Measurements from ENCODE around the gene COX6B2. TPM values are rescaled to one million over a fixed set of nuclear protein-coding genes. Genes with fewer than 3 reads are reported as not detected.

The COX6B2 gene
- total and polyA plus RNA-seq, 2 of the 8 experiments (the other 6 are each of a cell fraction or from before 2014, with no cell fraction given), result 4.9 to 6.4 TPM

DNA sequence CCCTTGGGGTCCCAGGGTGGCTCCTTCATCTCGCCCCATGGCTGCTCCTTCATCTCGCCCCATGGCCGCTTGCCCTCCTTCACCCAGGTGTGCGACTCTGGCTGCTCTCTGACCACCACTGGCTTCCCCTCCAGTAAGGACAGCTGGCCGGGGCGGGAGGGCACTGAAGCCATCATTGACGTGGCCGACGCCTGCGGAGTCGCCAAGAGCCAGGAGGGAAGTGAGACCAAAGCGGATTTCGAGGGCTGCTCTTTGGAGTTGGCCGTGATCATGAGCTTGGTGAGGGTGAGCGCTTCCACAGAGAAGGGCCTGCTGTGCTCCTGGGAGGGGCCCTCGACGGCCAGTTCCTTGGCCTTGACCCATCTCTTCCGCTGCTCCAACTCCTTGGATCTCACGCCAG is 4.0 kb upstream of the COX6B2 start (continued):
- TF ChIP-seq, protein P1, sequence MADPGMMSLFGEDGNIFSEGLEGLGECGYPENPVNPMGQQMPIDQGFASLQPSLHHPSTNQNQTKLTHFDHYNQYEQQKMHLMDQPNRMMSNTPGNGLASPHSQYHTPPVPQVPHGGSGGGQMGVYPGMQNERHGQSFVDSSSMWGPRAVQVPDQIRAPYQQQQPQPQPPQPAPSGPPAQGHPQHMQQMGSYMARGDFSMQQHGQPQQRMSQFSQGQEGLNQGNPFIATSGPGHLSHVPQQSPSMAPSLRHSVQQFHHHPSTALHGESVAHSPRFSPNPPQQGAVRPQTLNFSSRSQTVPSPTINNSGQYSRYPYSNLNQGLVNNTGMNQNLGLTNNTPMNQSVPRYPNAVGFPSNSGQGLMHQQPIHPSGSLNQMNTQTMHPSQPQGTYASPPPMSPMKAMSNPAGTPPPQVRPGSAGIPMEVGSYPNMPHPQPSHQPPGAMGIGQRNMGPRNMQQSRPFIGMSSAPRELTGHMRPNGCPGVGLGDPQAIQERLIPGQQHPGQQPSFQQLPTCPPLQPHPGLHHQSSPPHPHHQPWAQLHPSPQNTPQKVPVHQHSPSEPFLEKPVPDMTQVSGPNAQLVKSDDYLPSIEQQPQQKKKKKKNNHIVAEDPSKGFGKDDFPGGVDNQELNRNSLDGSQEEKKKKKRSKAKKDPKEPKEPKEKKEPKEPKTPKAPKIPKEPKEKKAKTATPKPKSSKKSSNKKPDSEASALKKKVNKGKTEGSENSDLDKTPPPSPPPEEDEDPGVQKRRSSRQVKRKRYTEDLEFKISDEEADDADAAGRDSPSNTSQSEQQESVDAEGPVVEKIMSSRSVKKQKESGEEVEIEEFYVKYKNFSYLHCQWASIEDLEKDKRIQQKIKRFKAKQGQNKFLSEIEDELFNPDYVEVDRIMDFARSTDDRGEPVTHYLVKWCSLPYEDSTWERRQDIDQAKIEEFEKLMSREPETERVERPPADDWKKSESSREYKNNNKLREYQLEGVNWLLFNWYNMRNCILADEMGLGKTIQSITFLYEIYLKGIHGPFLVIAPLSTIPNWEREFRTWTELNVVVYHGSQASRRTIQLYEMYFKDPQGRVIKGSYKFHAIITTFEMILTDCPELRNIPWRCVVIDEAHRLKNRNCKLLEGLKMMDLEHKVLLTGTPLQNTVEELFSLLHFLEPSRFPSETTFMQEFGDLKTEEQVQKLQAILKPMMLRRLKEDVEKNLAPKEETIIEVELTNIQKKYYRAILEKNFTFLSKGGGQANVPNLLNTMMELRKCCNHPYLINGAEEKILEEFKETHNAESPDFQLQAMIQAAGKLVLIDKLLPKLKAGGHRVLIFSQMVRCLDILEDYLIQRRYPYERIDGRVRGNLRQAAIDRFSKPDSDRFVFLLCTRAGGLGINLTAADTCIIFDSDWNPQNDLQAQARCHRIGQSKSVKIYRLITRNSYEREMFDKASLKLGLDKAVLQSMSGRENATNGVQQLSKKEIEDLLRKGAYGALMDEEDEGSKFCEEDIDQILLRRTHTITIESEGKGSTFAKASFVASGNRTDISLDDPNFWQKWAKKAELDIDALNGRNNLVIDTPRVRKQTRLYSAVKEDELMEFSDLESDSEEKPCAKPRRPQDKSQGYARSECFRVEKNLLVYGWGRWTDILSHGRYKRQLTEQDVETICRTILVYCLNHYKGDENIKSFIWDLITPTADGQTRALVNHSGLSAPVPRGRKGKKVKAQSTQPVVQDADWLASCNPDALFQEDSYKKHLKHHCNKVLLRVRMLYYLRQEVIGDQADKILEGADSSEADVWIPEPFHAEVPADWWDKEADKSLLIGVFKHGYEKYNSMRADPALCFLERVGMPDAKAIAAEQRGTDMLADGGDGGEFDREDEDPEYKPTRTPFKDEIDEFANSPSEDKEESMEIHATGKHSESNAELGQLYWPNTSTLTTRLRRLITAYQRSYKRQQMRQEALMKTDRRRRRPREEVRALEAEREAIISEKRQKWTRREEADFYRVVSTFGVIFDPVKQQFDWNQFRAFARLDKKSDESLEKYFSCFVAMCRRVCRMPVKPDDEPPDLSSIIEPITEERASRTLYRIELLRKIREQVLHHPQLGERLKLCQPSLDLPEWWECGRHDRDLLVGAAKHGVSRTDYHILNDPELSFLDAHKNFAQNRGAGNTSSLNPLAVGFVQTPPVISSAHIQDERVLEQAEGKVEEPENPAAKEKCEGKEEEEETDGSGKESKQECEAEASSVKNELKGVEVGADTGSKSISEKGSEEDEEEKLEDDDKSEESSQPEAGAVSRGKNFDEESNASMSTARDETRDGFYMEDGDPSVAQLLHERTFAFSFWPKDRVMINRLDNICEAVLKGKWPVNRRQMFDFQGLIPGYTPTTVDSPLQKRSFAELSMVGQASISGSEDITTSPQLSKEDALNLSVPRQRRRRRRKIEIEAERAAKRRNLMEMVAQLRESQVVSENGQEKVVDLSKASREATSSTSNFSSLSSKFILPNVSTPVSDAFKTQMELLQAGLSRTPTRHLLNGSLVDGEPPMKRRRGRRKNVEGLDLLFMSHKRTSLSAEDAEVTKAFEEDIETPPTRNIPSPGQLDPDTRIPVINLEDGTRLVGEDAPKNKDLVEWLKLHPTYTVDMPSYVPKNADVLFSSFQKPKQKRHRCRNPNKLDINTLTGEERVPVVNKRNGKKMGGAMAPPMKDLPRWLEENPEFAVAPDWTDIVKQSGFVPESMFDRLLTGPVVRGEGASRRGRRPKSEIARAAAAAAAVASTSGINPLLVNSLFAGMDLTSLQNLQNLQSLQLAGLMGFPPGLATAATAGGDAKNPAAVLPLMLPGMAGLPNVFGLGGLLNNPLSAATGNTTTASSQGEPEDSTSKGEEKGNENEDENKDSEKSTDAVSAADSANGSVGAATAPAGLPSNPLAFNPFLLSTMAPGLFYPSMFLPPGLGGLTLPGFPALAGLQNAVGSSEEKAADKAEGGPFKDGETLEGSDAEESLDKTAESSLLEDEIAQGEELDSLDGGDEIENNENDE (IDR thresholded peaks at IDR 0.05; ENCODE audit: insufficient replicate concordance, low read length), result no peak
- TF ChIP-seq BRCA1 (IDR thresholded peaks at IDR 0.05; ENCODE audit: low read depth, low read length) (no peak), POLR2AphosphoS5 (IDR thresholded peaks at IDR 0.05; ENCODE audit: low read depth, low read length) (no peak), RXRA (IDR thresholded peaks at IDR 0.05; ENCODE audit: insufficient read depth, low read depth, low read length) (no peak), TAF7 (optimal IDR thresholded peaks at IDR 0.05; ENCODE audit: borderline replicate concordance, low read depth, low read length) (no peak), GTF2F1 (IDR thresholded peaks at IDR 0.05; ENCODE audit: borderline replicate concordance, low read depth, low read length) (no peak)
- TF ChIP-seq, protein P2, sequence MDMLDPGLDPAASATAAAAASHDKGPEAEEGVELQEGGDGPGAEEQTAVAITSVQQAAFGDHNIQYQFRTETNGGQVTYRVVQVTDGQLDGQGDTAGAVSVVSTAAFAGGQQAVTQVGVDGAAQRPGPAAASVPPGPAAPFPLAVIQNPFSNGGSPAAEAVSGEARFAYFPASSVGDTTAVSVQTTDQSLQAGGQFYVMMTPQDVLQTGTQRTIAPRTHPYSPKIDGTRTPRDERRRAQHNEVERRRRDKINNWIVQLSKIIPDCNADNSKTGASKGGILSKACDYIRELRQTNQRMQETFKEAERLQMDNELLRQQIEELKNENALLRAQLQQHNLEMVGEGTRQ (IDR thresholded peaks at IDR 0.05; ENCODE audit: low read length), result no peak
- TF ChIP-seq, protein P3, sequence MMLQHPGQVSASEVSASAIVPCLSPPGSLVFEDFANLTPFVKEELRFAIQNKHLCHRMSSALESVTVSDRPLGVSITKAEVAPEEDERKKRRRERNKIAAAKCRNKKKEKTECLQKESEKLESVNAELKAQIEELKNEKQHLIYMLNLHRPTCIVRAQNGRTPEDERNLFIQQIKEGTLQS (IDR thresholded peaks at IDR 0.05; ENCODE audit: insufficient read depth, low read depth, low read length), result no peak
- TF ChIP-seq, protein P4, sequence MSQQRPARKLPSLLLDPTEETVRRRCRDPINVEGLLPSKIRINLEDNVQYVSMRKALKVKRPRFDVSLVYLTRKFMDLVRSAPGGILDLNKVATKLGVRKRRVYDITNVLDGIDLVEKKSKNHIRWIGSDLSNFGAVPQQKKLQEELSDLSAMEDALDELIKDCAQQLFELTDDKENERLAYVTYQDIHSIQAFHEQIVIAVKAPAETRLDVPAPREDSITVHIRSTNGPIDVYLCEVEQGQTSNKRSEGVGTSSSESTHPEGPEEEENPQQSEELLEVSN (IDR thresholded peaks at IDR 0.05), result no peak

All from H1 (cell line).